H9 (cell line): ENCODE data around the gene DXO. TPM values are rescaled to one million over a fixed set of nuclear protein-coding genes. Genes with fewer than 3 reads are reported as not detected.

Experiments
- DNase-seq: peaks from one replicate; pipeline ENCODE4 v3.0.0-alpha.2; 2017
- H2AFZ ChIP-seq: one replicate; pipeline ENCODE4 v1.6.1; 2013; ENCODE audit warnings: mild to moderate bottlenecking, low read length, control low read depth, moderate library complexity
- H2AK5ac ChIP-seq: 2 replicates; pipeline ENCODE4 v1.6.1; 2013; ENCODE audit warnings: low read length, control low read depth, mixed read lengths; ENCODE audit not compliant: insufficient read length
- H2BK120ac ChIP-seq: one replicate; pipeline ENCODE4 v1.6.1; 2013; ENCODE audit warnings: low read depth, mild to moderate bottlenecking, low read length, control low read depth, inconsistent platforms; ENCODE audit not compliant: poor library complexity, severe bottlenecking
- H2BK12ac ChIP-seq: 2 replicates; pipeline ENCODE4 v1.6.1; 2013; ENCODE audit warnings: low read length, control low read depth, mixed read lengths, low read depth; ENCODE audit not compliant: insufficient read length
- H2BK15ac ChIP-seq: 2 replicates; pipeline ENCODE4 v1.6.1; 2013; ENCODE audit warnings: low read depth, low read length, control low read depth
- H2BK20ac ChIP-seq: one replicate; pipeline ENCODE4 v1.6.1; 2013; ENCODE audit warnings: low read depth, mild to moderate bottlenecking, low read length, control low read depth, inconsistent platforms; ENCODE audit not compliant: poor library complexity, severe bottlenecking
- H2BK5ac ChIP-seq: 2 replicates; pipeline ENCODE4 v1.6.1; 2013; ENCODE audit warnings: low read length, control low read depth, mixed read lengths; ENCODE audit not compliant: insufficient read length
- H3K14ac ChIP-seq: 2 replicates; pipeline ENCODE4 v1.6.1; 2013; ENCODE audit warnings: low read length, control low read depth; ENCODE audit not compliant: insufficient read depth
- H3K18ac ChIP-seq: 2 replicates; pipeline ENCODE4 v1.6.1; 2013; ENCODE audit warnings: low read depth, mild to moderate bottlenecking, mixed read lengths, low read length, control low read depth; ENCODE audit not compliant: insufficient read length
- H3K23ac ChIP-seq: 2 replicates; pipeline ENCODE4 v1.6.1; 2013; ENCODE audit warnings: low read length, control low read depth, mixed read lengths, low read depth; ENCODE audit not compliant: insufficient read length
- H3K23me2 ChIP-seq: 2 replicates; pipeline ENCODE4 v1.6.1; 2013; ENCODE audit warnings: low read depth, mild to moderate bottlenecking, mixed read lengths, low read length, control low read depth; ENCODE audit not compliant: insufficient read length, poor library complexity, severe bottlenecking
- H3K27ac ChIP-seq: 2 replicates; pipeline ENCODE4 v1.5.1; 2013; ENCODE audit warnings: low read length, control low read depth, mixed read lengths, low read depth; ENCODE audit not compliant: insufficient read length
- H3K27me3 ChIP-seq: 2 replicates; pipeline ENCODE4 v1.6.1; 2013; ENCODE audit warnings: low read length, control low read depth, inconsistent platforms; ENCODE audit not compliant: insufficient read depth
- H3K4ac ChIP-seq: 2 replicates; pipeline ENCODE4 v1.6.1; 2013; ENCODE audit warnings: low read depth, mild to moderate bottlenecking, control low read depth, inconsistent platforms, low read length, moderate library complexity
- H3K4me1 ChIP-seq: 2 replicates; pipeline ENCODE4 v1.6.1; 2013; ENCODE audit warnings: low read length, control low read depth, inconsistent platforms; ENCODE audit not compliant: insufficient read depth
- H3K4me2 ChIP-seq: 2 replicates; pipeline ENCODE4 v1.6.1; 2013; ENCODE audit warnings: low read length, control low read depth, mixed read lengths; ENCODE audit not compliant: insufficient read length, insufficient read depth
- H3K56ac ChIP-seq: 2 replicates; pipeline ENCODE4 v1.6.1; 2013; ENCODE audit warnings: low read depth, mild to moderate bottlenecking, mixed read lengths, low read length, control low read depth; ENCODE audit not compliant: insufficient read length
- H3K79me1 ChIP-seq: 2 replicates; pipeline ENCODE4 v1.6.1; 2013; ENCODE audit warnings: low read depth, mild to moderate bottlenecking, moderate library complexity, low read length, control low read depth, inconsistent platforms; ENCODE audit not compliant: insufficient read depth, poor library complexity, severe bottlenecking
- H3K79me2 ChIP-seq: 2 replicates; pipeline ENCODE4 v1.6.1; 2013; ENCODE audit warnings: low read length, control low read depth, inconsistent platforms; ENCODE audit not compliant: insufficient read depth
- H3K9ac ChIP-seq: 2 replicates; pipeline ENCODE4 v1.6.1; 2013; ENCODE audit warnings: low read length, control low read depth, mixed read lengths; ENCODE audit not compliant: insufficient read length; ENCODE audit errors: extremely low read depth
- H3K9me3 ChIP-seq: one replicate; pipeline ENCODE4 v1.6.1; 2013; ENCODE audit warnings: low read depth, low read length, inconsistent platforms; ENCODE audit not compliant: control insufficient read depth
- H3T11ph ChIP-seq: one replicate; pipeline ENCODE4 v1.6.1; 2013; ENCODE audit warnings: mild to moderate bottlenecking, low read length, control low read depth, inconsistent platforms
- H4K20me1 ChIP-seq: one replicate; pipeline ENCODE4 v1.6.1; 2013; ENCODE audit not compliant: control insufficient read depth, insufficient read length, insufficient read depth
- H4K5ac ChIP-seq: 2 replicates; pipeline ENCODE4 v1.6.1; 2013; ENCODE audit warnings: low read depth, mild to moderate bottlenecking, mixed read lengths, low read length, control low read depth; ENCODE audit not compliant: insufficient read length
- H4K8ac ChIP-seq: replicated peaks from 2 replicates; pipeline ENCODE4 v1.6.1; 2013; ENCODE audit warnings: low read length, control low read depth, mixed read lengths, low read depth; ENCODE audit not compliant: insufficient read length
- H4K91ac ChIP-seq: 2 replicates; pipeline ENCODE4 v1.6.1; 2013; ENCODE audit warnings: low read depth, mild to moderate bottlenecking, moderate library complexity, mixed read lengths, low read length, control low read depth; ENCODE audit not compliant: insufficient read length
- H3K27ac Mint-ChIP-seq, 3 experiments: 2 replicates in 2 of 3; 3 replicates in 1 of 3; pipeline ENCODE4 v1.8.0; 2020 to 2021; ENCODE audit warnings: mixed read lengths in 3 of 3, mild to moderate bottlenecking in 1 of 3, moderate library complexity in 1 of 3
- H3K27me3 Mint-ChIP-seq: 2 replicates; pipeline ENCODE4 v1.8.0; 2021; ENCODE audit warnings: low read depth, mild to moderate bottlenecking, moderate library complexity, mixed read lengths
- H3K36me3 Mint-ChIP-seq, 3 experiments: 2 replicates in 2 of 3; 3 replicates in 1 of 3; pipeline ENCODE4 v1.8.0; 2020 to 2021; ENCODE audit warnings: low read depth in 3 of 3, mixed read lengths in 3 of 3; ENCODE audit not compliant: insufficient read depth in 1 of 3
- H3K4me1 Mint-ChIP-seq, 2 experiments: 2 replicates each; pipeline ENCODE4 v1.8.0; 2020; ENCODE audit warnings: mixed read lengths in 2 of 2
- H3K4me3 Mint-ChIP-seq, 2 experiments: 2 replicates in 1 of 2; 3 replicates in 1 of 2; pipeline ENCODE4 v1.8.0; 2020 to 2021; ENCODE audit warnings: mild to moderate bottlenecking in 2 of 2, mixed read lengths in 2 of 2, moderate library complexity in 1 of 2
- H3K9me3 Mint-ChIP-seq, 2 experiments: 2 replicates in 1 of 2; 3 replicates in 1 of 2; pipeline ENCODE4 v1.8.0; 2020; ENCODE audit warnings: mild to moderate bottlenecking in 2 of 2, mixed read lengths in 2 of 2, moderate library complexity in 1 of 2
- WGBS: extraction: QIAGEN DNeasy Blood & Tissue Kit; methylation state at CpG from one replicate; pipeline ENCODE4 v1.1.7; 2013; ENCODE audit warnings: missing lambda C conversion rate, low lambda C conversion rate, mixed read lengths; ENCODE audit not compliant: insufficient read length; ENCODE audit errors: extremely low coverage; 5-methylcytosine and 5-hydroxymethylcytosine counted together
- total RNA-seq: library from RNA; stranded (reverse); gene quantifications from 2 replicates; pipeline ENCODE4 v1.2.1, GENCODE V29; 2021
- TF ChIP-seq, protein P1 (sequence below): fragments of 200-600 bp; sonication (generic); conservative IDR thresholded peaks from 3 replicates; pipeline ENCODE4 v1.8.0; 2021; ENCODE audit warnings: antibody characterized with exemption, mild to moderate bottlenecking

DXO gene
- total RNA-seq, 1 experiment from 2014 or later: 21.6 TPM

- H2BK120ac ChIP-seq: no peak overlapping the region
- H2BK5ac ChIP-seq: no peak overlapping the region
- no peak overlapping the region for H3K56ac ChIP-seq
- H3K23me2 ChIP-seq: no peaks in the 10 kb centered on the region
- no peaks in the 10 kb centered on the region for H3K79me1 ChIP-seq
- no peaks in the 10 kb centered on the region; a peak in 2 of 5 replicates for H3K9me3 Mint-ChIP-seq
- no peaks in the 10 kb centered on the region for H3K4me1 ChIP-seq
- no peak overlapping the region for H3K23ac ChIP-seq
- H3K9me3 ChIP-seq: no peaks in the 10 kb centered on the region
- H3K9ac ChIP-seq: peak overlapping the region; percentile 14
- 0 out of 4 replicates have a peak, but pooled peaks cover 0 to 2% of the 10 kb centered on the region in 2 experiments for H3K4me1 Mint-ChIP-seq
- H4K5ac ChIP-seq: no peak overlapping the region
- no peak overlapping the region for H3K18ac ChIP-seq
- no peak overlapping the region for H3K14ac ChIP-seq
- H2BK12ac ChIP-seq: no peak overlapping the region
- H4K20me1 ChIP-seq: no peaks in the 10 kb centered on the region
- WGBS: no CpG with 5 or more reads among the region's 5 CpGs
- H3K27ac ChIP-seq: no peak overlapping the region
- no peaks in the 10 kb centered on the region for H3K36me3 Mint-ChIP-seq
- peaks cover 8% of the 10 kb centered on the region for H3K27me3 Mint-ChIP-seq
- H2BK15ac ChIP-seq: no peak overlapping the region
- no peak overlapping the region; a peak in 1 of 5 replicates for H3K4me3 Mint-ChIP-seq
- H3T11ph ChIP-seq: no peak overlapping the region
- H3K4ac ChIP-seq: no peak overlapping the region
- H3K4me2 ChIP-seq: no peak overlapping the region
- no peak overlapping the region; a peak in 1 of 7 replicates for H3K27ac Mint-ChIP-seq
- H2AK5ac ChIP-seq: no peak overlapping the region
- no peak overlapping the region for H2AFZ ChIP-seq
- H3K27me3 ChIP-seq: no peaks in the 10 kb centered on the region
- H3K79me2 ChIP-seq: no peaks in the 10 kb centered on the region
- DNase-seq: no peak
- H2BK20ac ChIP-seq: no peak overlapping the region
- no peak overlapping the region for H4K8ac ChIP-seq
- H4K91ac ChIP-seq: no peak overlapping the region
- TF ChIP-seq, protein P1, sequence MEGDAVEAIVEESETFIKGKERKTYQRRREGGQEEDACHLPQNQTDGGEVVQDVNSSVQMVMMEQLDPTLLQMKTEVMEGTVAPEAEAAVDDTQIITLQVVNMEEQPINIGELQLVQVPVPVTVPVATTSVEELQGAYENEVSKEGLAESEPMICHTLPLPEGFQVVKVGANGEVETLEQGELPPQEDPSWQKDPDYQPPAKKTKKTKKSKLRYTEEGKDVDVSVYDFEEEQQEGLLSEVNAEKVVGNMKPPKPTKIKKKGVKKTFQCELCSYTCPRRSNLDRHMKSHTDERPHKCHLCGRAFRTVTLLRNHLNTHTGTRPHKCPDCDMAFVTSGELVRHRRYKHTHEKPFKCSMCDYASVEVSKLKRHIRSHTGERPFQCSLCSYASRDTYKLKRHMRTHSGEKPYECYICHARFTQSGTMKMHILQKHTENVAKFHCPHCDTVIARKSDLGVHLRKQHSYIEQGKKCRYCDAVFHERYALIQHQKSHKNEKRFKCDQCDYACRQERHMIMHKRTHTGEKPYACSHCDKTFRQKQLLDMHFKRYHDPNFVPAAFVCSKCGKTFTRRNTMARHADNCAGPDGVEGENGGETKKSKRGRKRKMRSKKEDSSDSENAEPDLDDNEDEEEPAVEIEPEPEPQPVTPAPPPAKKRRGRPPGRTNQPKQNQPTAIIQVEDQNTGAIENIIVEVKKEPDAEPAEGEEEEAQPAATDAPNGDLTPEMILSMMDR: peak; percentile 61
Observed at GRCh38 chr6:31922942-31923341, 49.0 kb downstream of the DXO start.
